Measurements from ENCODE around the gene ZNF804A. TPM values are rescaled to one million over a fixed set of nuclear protein-coding genes. Genes with fewer than 3 reads are reported as not detected.

The ZNF804A gene
- total RNA-seq, 1 donor from 2014 or later: 2.3 TPM

DNA sequence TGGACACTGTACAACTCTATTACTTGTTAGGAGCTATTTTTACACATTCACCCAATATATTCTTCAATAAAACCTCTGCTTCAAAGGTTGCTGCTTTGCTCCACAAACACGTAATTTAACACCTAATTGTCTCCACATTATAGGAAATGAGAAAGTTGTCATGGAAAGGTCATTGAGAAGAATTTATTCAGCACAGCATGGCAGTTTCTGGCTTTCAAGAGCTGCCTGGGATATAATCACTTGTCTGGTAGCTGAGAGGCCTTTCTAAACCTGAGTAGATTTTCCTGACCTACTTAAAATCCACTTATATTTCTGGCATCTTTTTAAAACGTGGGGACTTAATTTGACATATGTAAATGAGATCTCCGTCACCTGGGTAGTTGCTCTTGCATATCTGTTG lies 216.1 kb downstream of the ZNF804A start:
- Mint-ChIP-seq H3K4me3 (no peak overlapping the region), H3K27ac (no peak overlapping the region)
- CTCF ChIA-PET: no interaction called here

DNA sequence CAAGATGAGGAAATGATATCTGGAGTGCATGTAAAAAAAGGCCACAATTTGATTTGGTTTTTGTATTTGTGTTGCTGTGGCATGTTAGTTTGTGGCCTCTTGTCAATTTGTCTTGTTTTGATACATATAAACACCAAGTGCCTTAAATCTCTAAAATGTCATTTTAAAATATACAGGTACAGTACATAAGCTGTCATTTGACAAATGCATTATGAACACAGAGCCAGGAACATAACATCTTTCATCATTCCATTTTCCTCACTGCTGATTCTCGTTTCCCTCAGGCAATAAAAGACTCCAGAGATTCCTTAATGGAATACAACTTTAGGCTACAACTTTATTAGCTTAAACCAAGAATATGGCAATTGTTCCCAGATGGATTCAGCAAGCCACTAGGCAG lies 217.5 kb downstream of the ZNF804A start:
- POLR2A ChIA-PET: no interaction called here
- Mint-ChIP-seq H3K36me3 (ENCODE audit: low read depth) (no peaks in the 10 kb centered on the region), H3K9me3 (peaks cover 10% of the 10 kb centered on the region), H3K4me3 (no peak overlapping the region), H3K4me1 (no peaks in the 10 kb centered on the region), H3K27me3 (no peaks in the 10 kb centered on the region), H3K27ac (no peak overlapping the region)
- TF ChIP-seq, protein P1, sequence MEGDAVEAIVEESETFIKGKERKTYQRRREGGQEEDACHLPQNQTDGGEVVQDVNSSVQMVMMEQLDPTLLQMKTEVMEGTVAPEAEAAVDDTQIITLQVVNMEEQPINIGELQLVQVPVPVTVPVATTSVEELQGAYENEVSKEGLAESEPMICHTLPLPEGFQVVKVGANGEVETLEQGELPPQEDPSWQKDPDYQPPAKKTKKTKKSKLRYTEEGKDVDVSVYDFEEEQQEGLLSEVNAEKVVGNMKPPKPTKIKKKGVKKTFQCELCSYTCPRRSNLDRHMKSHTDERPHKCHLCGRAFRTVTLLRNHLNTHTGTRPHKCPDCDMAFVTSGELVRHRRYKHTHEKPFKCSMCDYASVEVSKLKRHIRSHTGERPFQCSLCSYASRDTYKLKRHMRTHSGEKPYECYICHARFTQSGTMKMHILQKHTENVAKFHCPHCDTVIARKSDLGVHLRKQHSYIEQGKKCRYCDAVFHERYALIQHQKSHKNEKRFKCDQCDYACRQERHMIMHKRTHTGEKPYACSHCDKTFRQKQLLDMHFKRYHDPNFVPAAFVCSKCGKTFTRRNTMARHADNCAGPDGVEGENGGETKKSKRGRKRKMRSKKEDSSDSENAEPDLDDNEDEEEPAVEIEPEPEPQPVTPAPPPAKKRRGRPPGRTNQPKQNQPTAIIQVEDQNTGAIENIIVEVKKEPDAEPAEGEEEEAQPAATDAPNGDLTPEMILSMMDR (IDR thresholded peaks at IDR 0.05): no peak
- intact Hi-C loops (cut with micrococcal nuclease): no loop called here
- CTCF ChIA-PET: no interaction called here
- ATAC-seq (ENCODE audit: low read depth): no peak
- DNase-seq: no peak

More for the DNA sequence above, 216.1 kb downstream of the ZNF804A start:
- DNase-seq: no peak
- Mint-ChIP-seq H3K27me3 (no peaks in the 10 kb centered on the region), H3K9me3 (peaks cover 6% of the 10 kb centered on the region), H3K36me3 (ENCODE audit: low read depth) (no peaks in the 10 kb centered on the region), H3K4me1 (no peaks in the 10 kb centered on the region)
- intact Hi-C loops (cut with micrococcal nuclease): no loop called here
- POLR2A ChIA-PET: no interaction called here
- no peak for ATAC-seq (ENCODE audit: low read depth)
- TF ChIP-seq, protein P1 (IDR thresholded peaks at IDR 0.05): no peak

DNA sequence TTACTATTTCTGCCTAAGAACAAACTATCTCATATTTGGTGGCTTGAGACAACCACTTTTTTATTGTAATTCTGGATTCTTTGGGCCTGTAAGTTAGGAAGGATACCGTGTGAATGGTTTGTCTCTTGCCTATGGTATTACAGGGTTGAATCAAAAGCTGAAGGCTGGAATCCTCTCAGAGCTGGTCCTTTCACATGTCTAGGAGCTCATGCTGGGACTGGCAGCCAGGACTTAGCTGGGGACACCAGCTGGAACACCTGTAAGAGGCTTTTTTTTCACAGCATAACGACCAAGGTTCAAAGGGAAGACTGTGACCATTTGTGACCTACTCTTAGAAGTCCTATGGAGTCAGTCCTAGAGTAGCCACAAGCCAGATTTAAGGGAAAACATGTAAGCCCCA lies 226.3 kb downstream of the ZNF804A start:
- intact Hi-C loops (cut with micrococcal nuclease): no loop called here
- CTCF ChIA-PET: no interaction called here
- DNase-seq (no peak), ATAC-seq (ENCODE audit: low read depth) (no peak)
- no peak overlapping the region for H3K27ac Mint-ChIP-seq
- no peaks in the 10 kb centered on the region for H3K4me1 Mint-ChIP-seq
- H3K4me3 Mint-ChIP-seq: no peak overlapping the region
- TF ChIP-seq, protein P1 (IDR thresholded peaks at IDR 0.05): no peak
- POLR2A ChIA-PET: no interaction called here
- peaks cover 8% of the 10 kb centered on the region for H3K9me3 Mint-ChIP-seq
- no peaks in the 10 kb centered on the region for H3K36me3 Mint-ChIP-seq (ENCODE audit: low read depth)
- H3K27me3 Mint-ChIP-seq: no peaks in the 10 kb centered on the region

DNA sequence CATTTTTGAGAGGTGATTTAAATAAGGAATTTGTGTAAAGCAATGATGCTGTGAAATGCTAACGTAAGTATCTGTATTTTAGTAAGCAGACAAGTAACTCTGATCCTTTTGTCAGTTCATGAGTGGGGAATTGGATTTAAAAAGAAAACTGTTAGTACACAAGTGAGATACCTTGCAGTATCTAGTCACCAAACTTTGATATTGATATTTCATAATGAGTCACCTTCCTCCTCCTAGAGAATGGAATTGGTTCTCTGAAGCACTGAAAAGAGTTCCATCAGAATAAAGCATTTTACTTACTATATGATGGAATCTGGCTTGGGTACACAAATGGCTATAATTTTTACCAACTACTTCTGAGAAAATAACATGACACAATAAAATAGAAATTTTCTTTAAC lies 232.2 kb downstream of the ZNF804A start:
- Mint-ChIP-seq H3K36me3 (ENCODE audit: low read depth) (no peaks in the 10 kb centered on the region), H3K27ac (no peak overlapping the region), H3K27me3 (no peaks in the 10 kb centered on the region), H3K9me3 (no peaks in the 10 kb centered on the region), H3K4me1 (no peaks in the 10 kb centered on the region), H3K4me3 (no peak overlapping the region)
- ChIA-PET CTCF (no interaction called here), POLR2A (no interaction called here)
- TF ChIP-seq, protein P1 (IDR thresholded peaks at IDR 0.05): no peak
- ATAC-seq (ENCODE audit: low read depth) (no peak), DNase-seq (no peak)
- intact Hi-C loops (cut with micrococcal nuclease): no loop called here

DNA sequence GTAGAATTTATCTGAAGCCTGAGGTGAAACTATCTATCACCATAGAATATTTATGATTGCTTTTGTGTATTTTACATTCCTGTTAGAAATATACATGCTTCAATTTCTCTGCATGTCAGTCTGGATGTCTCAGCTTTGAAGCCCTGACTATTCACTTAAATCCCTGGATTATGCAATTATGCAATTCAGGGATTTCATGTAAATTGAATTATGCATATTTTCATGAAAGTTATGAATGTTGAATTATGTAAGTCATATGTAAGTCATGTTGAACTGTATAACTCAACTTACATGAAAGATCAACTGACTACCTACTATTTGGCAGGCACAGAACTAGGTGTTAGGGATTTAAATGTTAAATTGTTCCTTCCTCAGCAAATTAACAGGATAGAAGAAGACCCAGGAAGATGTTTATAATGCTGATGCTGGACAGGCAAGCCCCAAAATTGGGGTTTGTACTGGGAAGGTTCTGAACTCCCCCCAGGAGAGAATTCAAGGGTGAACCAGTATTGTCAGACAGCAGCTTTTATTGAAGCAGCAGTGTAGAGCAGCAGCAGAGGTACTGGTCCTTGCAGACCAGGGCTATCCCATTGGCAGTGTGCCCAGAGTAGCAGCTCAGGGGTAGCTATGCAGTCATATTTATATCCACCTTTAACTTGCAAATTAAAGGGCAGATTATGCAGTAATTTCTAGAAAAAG lies 236.5 kb downstream of the ZNF804A start:
- ChIA-PET POLR2A (no interaction called here), CTCF (no interaction called here)
- intact Hi-C loops (cut with micrococcal nuclease): no loop called here
- TF ChIP-seq, protein P1 (IDR thresholded peaks at IDR 0.05): no peak
- no peak overlapping the region for H3K4me3 Mint-ChIP-seq
- H3K9me3 Mint-ChIP-seq: no peaks in the 10 kb centered on the region
- H3K27me3 Mint-ChIP-seq: no peaks in the 10 kb centered on the region
- no peak for ATAC-seq (ENCODE audit: low read depth)
- H3K27ac Mint-ChIP-seq: no peak overlapping the region
- H3K4me1 Mint-ChIP-seq: no peaks in the 10 kb centered on the region
- no peaks in the 10 kb centered on the region for H3K36me3 Mint-ChIP-seq (ENCODE audit: low read depth)
- DNase-seq: no peak

All from activated B cell treated with CpG ODN at 0.5 μM for 24 hours (primary cell).